NCI-H748 (cell line): ENCODE data around the gene IER3.

Experiments
- DNase-seq: peaks from one replicate; lab custom pipeline; 2025; ENCODE audit not compliant: unreplicated experiment; lab: John Stamatoyannopoulos, UW

The IER3 gene

DNA sequence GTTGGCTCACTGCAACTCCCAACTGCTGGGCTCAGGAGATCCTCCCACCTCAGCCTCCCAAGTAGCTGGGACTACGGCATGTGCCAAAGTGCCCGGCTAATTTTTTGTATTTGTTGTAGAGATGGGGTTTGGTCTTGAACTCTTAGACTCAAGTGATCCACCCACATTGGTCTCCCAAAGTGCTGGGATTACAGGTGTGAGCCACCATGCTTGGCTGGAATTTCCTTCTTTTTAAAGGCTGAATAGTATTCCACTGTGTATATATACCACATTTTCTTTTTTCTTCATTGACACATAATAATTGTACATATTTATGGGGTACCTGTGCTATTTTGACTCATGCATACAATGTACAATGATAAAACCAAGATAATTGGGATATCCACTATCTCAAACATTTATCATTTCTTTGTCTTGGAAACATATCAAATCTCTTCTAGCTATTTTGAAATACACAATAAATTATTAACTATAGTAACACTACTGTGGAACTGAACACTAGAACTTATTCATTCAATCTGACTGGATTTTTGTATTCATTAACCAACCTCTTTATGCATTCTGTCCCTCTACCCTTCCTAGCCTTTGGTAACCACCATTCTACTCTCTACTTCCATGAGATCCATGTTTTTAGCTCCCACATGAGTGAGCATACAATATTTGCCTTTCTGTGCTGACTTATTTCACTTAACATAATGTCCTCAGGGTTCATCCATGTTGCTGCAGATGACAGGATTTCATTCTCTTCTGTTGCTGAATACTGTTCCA lies 35.1 kb downstream of the IER3 start:
- no peak for DNase-seq

- DNase-seq = peak; percentile 69
Measured at GRCh38 chr6:30707281-30707850, 37.0 kb downstream of the IER3 start.

GRCh38 chr6:30705620-30706019 lies 38.7 kb downstream of the IER3 start:
- DNase-seq = no peak

GRCh38 chr6:30703821-30704220 lies 40.5 kb downstream of the IER3 start:
- no peak for DNase-seq

DNA sequence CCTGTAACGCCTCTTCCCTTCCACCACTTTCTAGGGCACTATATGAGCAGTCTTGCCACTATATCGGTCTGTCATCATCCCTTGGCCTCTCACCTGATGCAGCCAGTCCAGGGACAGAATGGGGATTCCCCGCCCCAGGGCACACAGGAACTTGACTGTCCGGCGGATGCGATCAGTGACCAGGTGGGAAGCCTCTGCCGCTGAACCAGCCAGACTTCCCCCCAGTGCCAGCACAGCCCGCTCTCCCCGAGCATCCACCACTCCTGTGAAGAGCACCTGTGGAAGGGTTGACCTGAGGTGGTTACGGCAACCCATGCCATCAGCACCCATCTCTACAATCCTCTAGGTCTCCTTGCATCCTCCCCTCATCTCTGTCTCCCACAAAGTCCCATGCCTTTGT lies 41.3 kb downstream of the IER3 start:
- DNase-seq = no peak

DNA sequence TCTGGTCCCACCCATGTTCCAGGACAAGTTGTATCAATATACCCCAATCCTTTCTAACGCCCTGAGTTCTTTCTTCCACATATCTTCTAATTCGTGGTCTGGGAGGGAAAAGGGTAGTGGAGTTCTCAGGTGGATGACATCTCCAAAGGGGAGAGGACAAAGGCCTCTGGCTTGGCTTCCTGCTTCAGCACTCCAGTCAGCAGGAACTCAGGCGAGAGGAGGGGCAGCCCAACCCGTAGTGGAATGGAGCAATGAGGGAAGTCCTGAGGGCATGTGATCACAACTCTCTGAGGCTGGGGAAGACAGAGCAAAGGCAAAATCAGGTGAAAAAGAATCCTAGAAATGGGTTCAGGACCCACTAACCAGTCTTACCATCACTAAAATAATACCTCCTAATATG lies 44.0 kb downstream of the IER3 start:
- no peak for DNase-seq

GRCh38 chr6:30696432-30696831 lies 47.9 kb downstream of the IER3 start:
- no peak for DNase-seq
